ENCODE measurements around the gene PDE7B.
A peak's percentile ranks its signal among the peaks of the same experiment; 100 is the strongest.

DNA sequence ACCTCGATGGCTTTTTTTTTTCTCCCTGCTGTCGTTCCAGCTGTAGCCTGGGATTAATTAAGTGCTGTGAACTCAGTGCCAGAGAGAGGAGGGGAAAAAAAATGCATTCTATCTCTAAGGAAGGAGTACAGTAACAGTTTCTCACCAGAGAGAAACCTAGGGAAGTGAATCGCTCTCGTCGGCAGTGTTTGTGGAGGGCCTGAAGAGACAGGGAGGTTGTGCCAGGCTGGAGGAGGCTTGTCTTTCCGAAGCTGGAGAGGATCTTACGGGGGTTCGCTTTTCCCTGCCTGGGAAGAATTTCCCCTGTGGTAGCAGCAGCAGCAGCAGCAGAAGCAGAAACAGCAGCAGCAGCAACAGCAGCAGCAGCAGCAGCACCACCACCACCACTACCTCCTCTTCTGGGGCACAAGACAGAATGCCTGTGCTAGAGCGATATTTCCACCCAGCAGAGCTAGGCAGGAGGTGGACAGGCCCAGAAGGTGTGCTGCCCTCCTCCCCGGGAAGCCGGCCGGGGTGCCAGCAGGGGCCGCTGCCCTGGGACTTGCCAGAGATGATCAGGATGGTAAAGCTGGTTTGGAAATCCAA is 186.5 kb downstream of the PDE7B start:
- TF ChIP-seq, protein P1, sequence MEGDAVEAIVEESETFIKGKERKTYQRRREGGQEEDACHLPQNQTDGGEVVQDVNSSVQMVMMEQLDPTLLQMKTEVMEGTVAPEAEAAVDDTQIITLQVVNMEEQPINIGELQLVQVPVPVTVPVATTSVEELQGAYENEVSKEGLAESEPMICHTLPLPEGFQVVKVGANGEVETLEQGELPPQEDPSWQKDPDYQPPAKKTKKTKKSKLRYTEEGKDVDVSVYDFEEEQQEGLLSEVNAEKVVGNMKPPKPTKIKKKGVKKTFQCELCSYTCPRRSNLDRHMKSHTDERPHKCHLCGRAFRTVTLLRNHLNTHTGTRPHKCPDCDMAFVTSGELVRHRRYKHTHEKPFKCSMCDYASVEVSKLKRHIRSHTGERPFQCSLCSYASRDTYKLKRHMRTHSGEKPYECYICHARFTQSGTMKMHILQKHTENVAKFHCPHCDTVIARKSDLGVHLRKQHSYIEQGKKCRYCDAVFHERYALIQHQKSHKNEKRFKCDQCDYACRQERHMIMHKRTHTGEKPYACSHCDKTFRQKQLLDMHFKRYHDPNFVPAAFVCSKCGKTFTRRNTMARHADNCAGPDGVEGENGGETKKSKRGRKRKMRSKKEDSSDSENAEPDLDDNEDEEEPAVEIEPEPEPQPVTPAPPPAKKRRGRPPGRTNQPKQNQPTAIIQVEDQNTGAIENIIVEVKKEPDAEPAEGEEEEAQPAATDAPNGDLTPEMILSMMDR (conservative IDR thresholded peaks at IDR 0.05 in 1 of 2, IDR thresholded peaks at IDR 0.05 in 1 of 2; ENCODE audit: low read depth in 1 of 2, low read length in 2 of 2), result peak; percentile 42 to 48
- no peak for TF ChIP-seq EZH2 (IDR thresholded peaks at IDR 0.05; ENCODE audit: low read length, missing control alignments)

All from fibroblast of lung (primary cell).